Peyer's patch (tissue), 4 donors: ENCODE results near the gene TOX2. TPM values are rescaled to one million over a fixed set of nuclear protein-coding genes. Genes with fewer than 3 reads are reported as not detected.

Experiments
- DNase-seq, 3 donors: peaks; one replicate each; pipeline ENCODE4 v3.0.0-alpha.2; 2017 to 2019
- H3K27ac ChIP-seq, 4 donors: fragments of 200-600 bp; sonication (generic); one replicate each; pipeline ENCODE4 v1.5.1; 2016 to 2019
- H3K27me3 ChIP-seq, 2 donors: fragments of 200-600 bp; sonication (generic); one replicate each; pipeline ENCODE4 v1.5.1; 2019
- H3K36me3 ChIP-seq, 3 donors: fragments of 200-600 bp; sonication (generic); one replicate each; pipeline ENCODE4 v1.5.1; 2016 to 2019
- H3K4me1 ChIP-seq, 4 donors: fragments of 200-600 bp; sonication (generic); one replicate each; pipeline ENCODE4 v1.5.1; 2016 to 2019
- H3K4me3 ChIP-seq, 4 donors: fragments of 200-600 bp; sonication (generic); 1 replicate in 3 of 4; 2 replicates in 1 of 4; pipeline ENCODE4 v1.5.1; 2016 to 2019; ENCODE audit warnings: mild to moderate bottlenecking in 1 of 4
- H3K9me3 ChIP-seq, 4 donors: fragments of 200-600 bp; sonication (generic); one replicate each; pipeline ENCODE4 v1.5.1; 2016 to 2019; ENCODE audit warnings: mild to moderate bottlenecking in 1 of 4
- CTCF ChIP-seq, 6 experiments: fragments of 450-650 bp in 4 of 6; fragments of 200-600 bp in 2 of 6; sonication (generic) in 1 of 6; IDR thresholded peaks; one replicate each; pipeline ENCODE4 v1.5.1; 2017 to 2019; ENCODE audit warnings: antibody characterized with exemption in 6 of 6, mild to moderate bottlenecking in 3 of 6, moderate library complexity in 1 of 6
- POLR2A ChIP-seq, 2 donors: fragments of 450-650 bp; IDR thresholded peaks; one replicate each; pipeline ENCODE4 v1.5.1; 2017; ENCODE audit warnings: antibody characterized with exemption in 2 of 2, mild to moderate bottlenecking in 2 of 2, moderate library complexity in 2 of 2
- total RNA-seq, 4 donors: library from RNA; depleted of rRNA; stranded (reverse); fragments of >200 nt; gene quantifications; one replicate each; pipeline ENCODE4 v1.1.0, GENCODE V29; 2016

Gene TOX2
- total RNA-seq, 4 donors from 2014 or later, result 1.9 to 5.8 (median 2.0) TPM

DNA sequence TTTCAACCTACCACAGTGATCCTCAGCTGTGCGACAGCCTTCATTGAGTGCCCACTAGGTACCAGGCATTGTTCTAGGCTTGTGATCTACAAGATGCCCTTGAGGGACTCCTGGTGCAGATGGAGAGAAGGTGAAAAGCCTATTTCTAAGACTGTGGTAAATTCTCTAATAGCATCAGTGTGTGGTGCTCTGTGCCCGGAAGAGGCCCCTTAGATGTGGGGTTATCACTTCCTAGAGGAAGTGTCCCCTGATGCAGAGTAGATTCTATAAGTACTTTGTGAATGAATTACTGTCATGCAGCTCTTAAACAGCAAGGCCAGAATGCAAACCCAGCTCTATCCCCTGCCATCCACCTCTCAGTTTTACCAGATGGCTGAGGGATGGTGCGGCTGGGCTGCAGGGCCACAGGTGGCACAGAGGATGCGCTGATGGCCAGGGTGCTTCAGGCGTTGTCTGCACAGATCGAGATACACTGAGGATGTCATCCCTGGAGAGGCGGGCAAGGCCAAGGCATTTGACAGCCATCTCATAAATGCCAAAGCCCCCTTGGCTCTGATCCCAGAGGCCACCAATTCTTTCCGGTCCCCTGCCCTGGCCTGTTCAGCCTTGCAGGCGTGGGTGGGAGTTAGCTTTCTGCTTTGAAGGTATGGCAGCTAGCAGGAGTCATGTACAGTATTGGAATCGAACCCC is 96.7 kb downstream of the TOX2 start:
- no peaks in the 10 kb centered on the region for H3K36me3 ChIP-seq
- H3K9me3 ChIP-seq, result no peaks in the 10 kb centered on the region
- no peak overlapping the region for H3K4me3 ChIP-seq
- no peak for TF ChIP-seq POLR2A (IDR thresholded peaks at IDR 0.05)
- no peak for TF ChIP-seq CTCF (IDR thresholded peaks at IDR 0.05)
- peak in 1 of 3 donors; percentile 38 for DNase-seq
- no peaks in the 10 kb centered on the region for H3K27me3 ChIP-seq
- no peak overlapping the region for H3K27ac ChIP-seq
- H3K4me1 ChIP-seq, result peaks cover 0 to 7% (median 0%) of the 10 kb centered on the region in 4 donors

- no peak overlapping the region for H3K4me3 ChIP-seq
- peaks cover 0 to 7% (median 0%) of the 10 kb centered on the region in 4 donors for H3K4me1 ChIP-seq
- TF ChIP-seq POLR2A (IDR thresholded peaks at IDR 0.05), result no peak
- TF ChIP-seq CTCF (IDR thresholded peaks at IDR 0.05), result no peak
- no peaks in the 10 kb centered on the region for H3K36me3 ChIP-seq
- H3K27ac ChIP-seq, result no peak overlapping the region
- H3K9me3 ChIP-seq, result no peaks in the 10 kb centered on the region
- no peaks in the 10 kb centered on the region for H3K27me3 ChIP-seq
- peak in 1 of 3 donors; percentile 36 for DNase-seq
These were observed 98.0 kb downstream of the TOX2 start for GRCh38 chr20:44012466-44013226.

GRCh38 chr20:44014807-44015732 is 100.4 kb downstream of the TOX2 start:
- DNase-seq, result peak in 1 of 3 donors; percentile 34
- TF ChIP-seq POLR2A (IDR thresholded peaks at IDR 0.05), result no peak
- no peak for TF ChIP-seq CTCF (IDR thresholded peaks at IDR 0.05)

GRCh38 chr20:44015733-44016103 is 101.1 kb downstream of the TOX2 start:
- TF ChIP-seq CTCF (IDR thresholded peaks at IDR 0.05), result no peak
- TF ChIP-seq POLR2A (IDR thresholded peaks at IDR 0.05), result no peak
- Histone ChIP-seq H3K27me3 (no peaks in the 10 kb centered on the region), H3K9me3 (no peaks in the 10 kb centered on the region), H3K4me1 (peaks cover 0 to 29% (median 7%) of the 10 kb centered on the region in 4 donors), H3K4me3 (no peak overlapping the region), H3K27ac (no peak overlapping the region), H3K36me3 (no peaks in the 10 kb centered on the region)
- DNase-seq, result no peak

More at GRCh38 chr20:44014807-44015732, 100.4 kb downstream of the TOX2 start:
- H3K4me3 ChIP-seq, result no peak overlapping the region
- H3K4me1 ChIP-seq, result peaks cover 0 to 23% (median 7%) of the 10 kb centered on the region in 4 donors
- no peaks in the 10 kb centered on the region for H3K27me3 ChIP-seq
- no peak overlapping the region for H3K27ac ChIP-seq
- H3K9me3 ChIP-seq, result no peaks in the 10 kb centered on the region
- H3K36me3 ChIP-seq, result no peaks in the 10 kb centered on the region

- Histone ChIP-seq H3K36me3 (no peaks in the 10 kb centered on the region), H3K4me3 (no peak overlapping the region), H3K27me3 (no peaks in the 10 kb centered on the region), H3K4me1 (peaks cover 0 to 29% (median 7%) of the 10 kb centered on the region in 4 donors), H3K9me3 (no peaks in the 10 kb centered on the region), H3K27ac (no peak overlapping the region)
- TF ChIP-seq POLR2A (IDR thresholded peaks at IDR 0.05), result no peak
- no peak for TF ChIP-seq CTCF (IDR thresholded peaks at IDR 0.05)
- no peak for DNase-seq
These were observed 101.9 kb downstream of the TOX2 start for GRCh38 chr20:44016525-44016924.
